GM18526 (cell line): ENCODE results near the gene KIF3B.

Source experiments
- POLR2A ChIP-seq: IDR thresholded peaks from 3 replicates; pipeline ENCODE4 v1.6.1; 2011; ENCODE audit not compliant: insufficient read length; ENCODE audit errors: extremely low read depth

The KIF3B gene

GRCh38 chr20:32312718-32313424, 35.4 kb downstream of the KIF3B start:
- TF ChIP-seq POLR2A, result no peak

- no peak for TF ChIP-seq POLR2A
Observed at GRCh38 chr20:32314768-32315167, 37.3 kb downstream of the KIF3B start.

GRCh38 chr20:32315399-32315798, 37.9 kb downstream of the KIF3B start:
- TF ChIP-seq POLR2A, result no peak

- TF ChIP-seq POLR2A, result no peak
Observed at GRCh38 chr20:32315891-32316290, 38.4 kb downstream of the KIF3B start.

GRCh38 chr20:32316667-32317066, 39.2 kb downstream of the KIF3B start:
- no peak for TF ChIP-seq POLR2A

- no peak for TF ChIP-seq POLR2A
Observed at GRCh38 chr20:32319100-32319499, 41.6 kb downstream of the KIF3B start.

GRCh38 chr20:32320305-32320704, 42.9 kb downstream of the KIF3B start:
- no peak for TF ChIP-seq POLR2A

GRCh38 chr20:32321390-32321789, 43.9 kb downstream of the KIF3B start:
- TF ChIP-seq POLR2A, result no peak

GRCh38 chr20:32325706-32326503, 48.5 kb downstream of the KIF3B start:
- TF ChIP-seq POLR2A, result no peak

GRCh38 chr20:32326504-32326845, 49.0 kb downstream of the KIF3B start:
- no peak for TF ChIP-seq POLR2A

GRCh38 chr20:32327087-32327681, 49.7 kb downstream of the KIF3B start:
- TF ChIP-seq POLR2A, result no peak

GRCh38 chr20:32329817-32330554, 52.5 kb downstream of the KIF3B start:
- TF ChIP-seq POLR2A, result no peak

- TF ChIP-seq POLR2A, result no peak
Observed at GRCh38 chr20:32330555-32330897, 53.1 kb downstream of the KIF3B start.

- TF ChIP-seq POLR2A, result no peak
Observed at GRCh38 chr20:32332614-32333013, 55.2 kb downstream of the KIF3B start.

- no peak for TF ChIP-seq POLR2A
Observed at GRCh38 chr20:32333181-32333987, 55.9 kb downstream of the KIF3B start.
